ENCODE data around the gene TMEM14A.

GRCh38 chr6:52672412-52673025, 1.6 kb downstream of the TMEM14A start:
- TF ChIP-seq SRF (CRISPR knock-in tag; IDR thresholded peaks at IDR 0.05) (no peak), CTCF (IDR thresholded peaks at IDR 0.05 in 2 of 3, conservative IDR thresholded peaks at IDR 0.05 in 1 of 3; ENCODE audit: insufficient read depth in 2 of 3, low read depth in 1 of 3, low read length in 3 of 3) (no peak), PHF20 (IDR thresholded peaks at IDR 0.05; ENCODE audit: partially characterized antibody) (no peak), NBN (IDR thresholded peaks at IDR 0.05; ENCODE audit: low read depth) (no peak), SNAPC5 (CRISPR knock-in tag; IDR thresholded peaks at IDR 0.05) (no peak), HNRNPH1 (optimal IDR thresholded peaks at IDR 0.05; ENCODE audit: low read depth, low read length) (no peak), PHF8 (IDR thresholded peaks at IDR 0.05; ENCODE audit: borderline replicate concordance, low read length) (no peak), NCOA2 (IDR thresholded peaks at IDR 0.05; ENCODE audit: partially characterized antibody in 2 of 2) (no peak), E2F6 (IDR thresholded peaks at IDR 0.05; ENCODE audit: borderline replicate concordance in 1 of 2, extremely low read depth in 1 of 2, insufficient read depth in 1 of 2, insufficient read length in 1 of 2, low read depth in 1 of 2, low read length in 1 of 2, poor library complexity in 1 of 2, severe bottlenecking in 1 of 2) (no peak), PRDM10 (IDR thresholded peaks at IDR 0.05; ENCODE audit: partially characterized antibody) (peak; percentile 60), E2F1 (CRISPR knock-in tag; IDR thresholded peaks at IDR 0.05) (no peak)

Data from K562 (cell line).